RCC 7860 (cell line): ENCODE results near the gene PAFAH2.
A peak's percentile ranks its signal among the peaks of the same experiment; 100 is the strongest.

Source experiments
- DNase-seq: peaks from one replicate; pipeline ENCODE4 v3.0.0-alpha.2; 2015; ENCODE audit warnings: low spot score
- FAIRE-seq: peaks from 2 replicates; lab custom pipeline; 2012; peaks lifted over from hg19 to GRCh38; lab: Jason Lieb, UNC

PAFAH2 gene

DNA sequence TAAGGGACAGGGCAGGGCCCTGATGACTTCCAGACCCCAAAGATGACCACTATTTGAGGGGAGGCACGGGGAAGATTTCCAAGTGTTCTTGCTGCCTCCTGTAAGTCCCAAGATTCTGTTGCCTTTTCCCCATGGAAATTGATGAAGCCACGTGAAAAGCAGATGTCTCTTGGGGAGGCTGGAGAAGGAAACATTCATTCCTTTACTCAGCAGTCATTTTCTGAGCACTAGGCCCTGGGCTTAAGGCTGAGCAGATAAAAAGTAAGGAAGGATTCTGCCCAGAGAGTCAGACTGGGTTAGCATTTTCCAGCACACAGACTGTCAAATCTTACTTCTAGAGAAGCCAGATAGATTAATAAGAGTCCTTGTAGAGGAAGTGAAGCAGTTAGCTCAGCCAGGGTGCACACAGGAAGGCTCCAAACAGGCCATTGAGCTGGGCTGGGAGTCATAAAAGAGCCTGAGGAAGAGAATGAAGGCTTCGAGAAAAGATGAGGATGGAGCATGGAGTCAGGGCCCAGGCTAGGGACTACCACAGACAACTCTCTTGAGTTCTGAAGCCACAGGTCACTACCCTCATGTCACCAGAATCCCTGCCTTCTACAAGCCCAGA is 33.9 kb upstream of the PAFAH2 start:
- FAIRE-seq: no peak

DNA sequence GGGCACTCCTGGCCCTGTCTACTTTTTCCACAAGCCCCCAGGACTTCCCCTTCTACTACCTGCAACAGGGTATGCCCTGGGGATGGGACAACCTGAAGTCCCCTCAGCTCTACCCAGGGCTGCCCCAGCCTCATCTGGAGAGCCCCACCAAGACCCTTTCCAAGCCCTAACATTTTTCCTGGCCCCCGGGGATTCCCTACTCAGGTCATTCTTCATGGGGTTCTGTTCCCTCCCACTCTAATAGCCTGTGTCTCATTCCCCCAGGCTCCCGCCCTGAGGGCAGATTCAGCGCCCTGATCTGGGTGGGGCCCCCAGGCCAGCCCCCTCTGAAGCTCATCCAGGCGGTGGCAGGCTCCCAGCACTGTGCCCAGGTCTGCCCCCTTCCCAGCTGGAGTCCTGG is 33.3 kb upstream of the PAFAH2 start:
- DNase-seq: no peak
- no peak for FAIRE-seq

More for the DNA sequence above, 33.9 kb upstream of the PAFAH2 start:
- no peak for DNase-seq

DNA sequence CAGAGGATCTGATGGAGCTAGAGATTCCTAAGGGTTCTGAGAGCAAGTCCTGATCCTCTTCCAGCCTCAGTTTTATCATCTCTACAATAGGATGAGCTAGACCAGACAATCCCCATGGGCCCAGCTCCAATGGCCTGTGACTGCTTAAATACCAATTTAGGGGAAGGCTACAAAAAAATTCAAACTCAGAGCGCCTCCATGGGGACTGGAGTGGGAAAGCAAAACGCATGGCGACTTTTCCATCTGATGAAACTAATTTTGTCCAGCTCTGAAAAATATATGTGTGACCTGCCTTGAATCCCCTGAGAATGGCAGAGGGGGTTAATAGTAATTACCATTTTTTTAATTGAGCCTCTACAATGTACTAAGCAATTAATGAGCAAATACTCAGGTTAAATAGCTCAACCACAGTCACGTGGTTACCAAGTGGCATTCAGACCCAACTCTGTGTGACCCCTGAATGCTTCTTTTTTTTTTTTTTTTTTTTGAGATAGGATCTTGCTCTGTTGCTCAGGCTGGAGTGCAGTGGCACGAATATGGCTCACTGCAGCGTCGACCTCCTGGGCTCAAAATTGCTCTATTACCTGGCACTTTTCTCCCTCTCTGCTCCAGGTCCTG is 32.1 kb upstream of the PAFAH2 start:
- DNase-seq (no peak), FAIRE-seq (no peak)

DNA sequence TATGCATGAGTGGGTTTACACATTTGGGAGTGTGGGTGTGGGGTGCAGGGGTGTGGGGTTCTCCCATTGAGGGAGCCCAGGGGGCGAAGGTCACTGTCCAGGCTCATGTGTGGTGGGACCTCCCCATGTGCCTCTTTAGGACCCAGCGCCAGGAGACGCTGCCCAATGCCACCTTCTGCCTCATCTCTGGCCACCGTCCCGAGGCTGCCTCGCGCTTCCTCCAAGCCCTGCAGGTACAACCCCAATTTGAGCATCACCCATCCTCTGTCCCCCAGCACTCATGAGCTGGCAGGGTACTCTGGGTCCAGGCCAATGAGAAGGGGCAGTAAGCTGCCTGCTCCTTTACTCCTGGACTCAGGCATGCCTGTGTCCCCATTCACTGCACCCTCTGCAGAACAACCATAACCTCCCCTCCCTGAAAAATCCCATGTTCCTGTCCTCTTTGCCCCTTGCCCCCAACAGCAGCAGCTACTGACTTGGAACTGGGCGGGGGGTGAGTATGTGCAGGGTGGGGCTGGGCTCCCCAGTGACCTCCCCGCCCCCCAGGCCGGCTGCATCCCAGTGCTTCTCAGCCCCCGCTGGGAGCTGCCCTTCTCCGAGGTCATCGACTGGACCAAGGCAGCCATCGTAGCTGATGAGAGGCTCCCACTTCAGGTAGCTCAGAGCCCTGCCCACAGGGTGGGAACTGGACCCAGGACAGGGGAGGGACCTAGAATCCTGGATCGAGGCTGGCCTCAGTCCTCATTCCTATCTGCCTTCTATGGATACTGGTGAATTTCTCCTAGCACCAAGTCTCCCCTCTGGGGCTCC is 31.4 kb upstream of the PAFAH2 start:
- no peak for DNase-seq
- FAIRE-seq: no peak

DNA sequence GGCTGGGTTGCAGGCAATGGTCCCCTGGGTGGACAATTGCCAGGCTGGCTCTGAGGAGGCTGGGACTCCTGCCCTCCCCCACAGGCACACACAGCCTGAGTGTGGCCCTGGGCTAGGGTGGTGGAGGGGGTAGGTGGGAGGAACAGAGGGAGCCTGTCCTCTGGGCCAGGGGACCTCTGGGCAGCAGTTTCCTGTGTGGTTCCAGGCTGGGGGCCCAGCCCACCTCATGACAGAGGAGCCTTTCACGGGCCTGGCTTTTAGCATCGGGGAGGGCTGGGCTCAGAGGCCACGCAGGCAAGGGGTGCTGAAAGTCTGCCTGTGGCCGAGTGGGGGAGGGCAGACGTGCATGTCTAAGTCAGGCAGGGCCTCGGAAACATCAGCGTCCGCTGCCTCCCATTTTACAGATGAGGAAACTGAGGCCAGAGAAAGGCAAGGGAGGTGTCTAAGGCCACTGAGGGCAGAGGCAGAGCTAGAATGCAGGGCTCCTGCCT is 30.7 kb upstream of the PAFAH2 start:
- DNase-seq: no peak
- FAIRE-seq: no peak

DNA sequence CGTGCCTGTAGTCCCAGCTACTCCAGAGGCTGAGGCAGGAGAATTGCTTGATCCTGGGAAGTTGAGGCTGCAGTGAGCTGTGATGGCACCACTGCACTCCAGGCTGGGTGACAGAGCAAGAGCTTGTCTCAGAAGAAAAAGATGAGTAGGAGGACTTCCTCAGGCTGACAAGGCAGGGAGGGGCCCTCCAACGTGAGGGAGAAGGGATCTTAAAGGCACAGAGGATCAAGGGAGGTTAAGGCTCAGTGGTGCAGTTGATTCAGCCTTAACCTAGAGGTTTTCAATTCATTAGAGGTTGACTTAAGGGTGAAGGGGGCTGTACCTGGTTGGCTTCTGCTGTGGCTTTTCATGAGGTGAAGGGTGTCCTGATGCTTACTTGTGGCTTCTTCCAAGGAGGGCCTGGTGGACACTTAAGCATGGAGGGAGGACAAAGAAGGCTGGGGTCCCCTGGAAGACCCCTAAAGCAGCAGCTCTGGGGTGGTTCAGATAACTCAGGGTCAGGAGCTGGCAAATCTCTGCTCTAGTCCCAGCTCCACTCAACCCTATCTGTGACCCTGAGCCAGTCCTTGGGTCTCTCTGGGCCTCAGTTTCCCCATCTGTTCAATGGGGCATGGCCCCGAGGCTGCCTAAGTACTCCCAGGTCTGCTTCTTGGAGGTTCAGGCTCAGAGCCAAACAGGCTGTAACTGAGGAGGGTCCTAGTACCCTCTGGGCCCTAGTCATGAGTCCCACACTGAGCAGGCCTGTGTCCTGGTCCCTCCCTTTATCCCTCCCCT is 30.0 kb upstream of the PAFAH2 start:
- FAIRE-seq (no peak), DNase-seq (peak; percentile 9)

DNA sequence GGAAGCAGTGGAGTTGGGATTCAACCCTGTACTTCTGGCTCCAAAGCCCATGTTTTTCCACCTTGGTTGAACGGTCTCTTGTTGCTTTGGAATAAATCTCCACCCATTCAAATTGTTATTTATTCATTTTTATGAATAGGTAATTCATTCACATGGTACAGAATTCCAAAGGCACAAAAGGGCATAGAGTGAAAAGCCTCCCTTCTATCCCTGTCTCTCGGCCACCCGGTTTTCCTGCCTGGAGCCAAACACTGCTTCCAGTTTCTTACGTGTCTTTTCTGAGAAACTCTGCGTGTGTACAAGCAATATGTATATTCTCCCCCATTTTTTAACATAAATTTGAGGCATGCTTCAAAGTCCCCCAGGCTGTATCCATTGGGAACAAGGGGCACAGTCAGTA is 27.7 kb upstream of the PAFAH2 start:
- no peak for FAIRE-seq
- DNase-seq: no peak

DNA sequence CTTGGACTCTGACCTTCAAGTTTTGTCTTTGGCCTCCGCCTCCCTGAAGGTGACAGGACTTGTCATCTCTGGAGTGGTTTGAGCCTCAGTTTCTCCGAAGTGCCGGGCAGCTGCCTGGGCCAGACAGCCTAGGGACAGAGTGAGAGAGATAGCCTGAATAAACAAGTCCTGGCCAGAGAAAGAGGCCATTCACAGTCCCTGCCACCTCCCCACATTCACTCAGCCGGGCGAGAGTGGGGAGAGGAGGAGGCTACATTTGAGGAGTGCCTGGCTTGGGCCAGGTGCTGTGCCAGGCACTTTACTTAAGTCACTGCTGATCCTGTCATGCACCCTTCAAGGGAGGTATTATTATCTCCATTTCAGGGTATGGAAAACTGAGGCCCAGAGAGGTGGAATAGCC is 27.2 kb upstream of the PAFAH2 start:
- FAIRE-seq: no peak
- no peak for DNase-seq

DNA sequence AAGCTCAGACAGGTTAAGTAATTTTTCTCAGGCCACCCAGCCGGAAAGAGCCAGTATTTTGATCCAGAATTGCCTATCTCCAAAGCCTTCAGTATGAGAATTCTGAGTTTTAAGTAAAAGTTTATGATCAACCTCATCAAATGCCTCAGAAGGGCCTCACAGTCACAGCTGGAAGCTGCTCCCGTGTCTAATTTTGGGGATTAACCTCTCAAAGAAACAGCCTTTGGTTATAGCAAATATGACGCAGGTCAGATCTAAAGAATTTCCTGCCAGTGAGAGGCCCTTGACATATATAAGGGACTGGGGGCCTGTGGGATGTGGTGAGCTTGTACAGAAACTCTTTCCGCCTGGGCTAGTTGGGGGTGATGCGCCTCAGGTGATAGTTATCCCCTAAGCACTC is 26.0 kb upstream of the PAFAH2 start:
- DNase-seq (no peak), FAIRE-seq (no peak)

DNA sequence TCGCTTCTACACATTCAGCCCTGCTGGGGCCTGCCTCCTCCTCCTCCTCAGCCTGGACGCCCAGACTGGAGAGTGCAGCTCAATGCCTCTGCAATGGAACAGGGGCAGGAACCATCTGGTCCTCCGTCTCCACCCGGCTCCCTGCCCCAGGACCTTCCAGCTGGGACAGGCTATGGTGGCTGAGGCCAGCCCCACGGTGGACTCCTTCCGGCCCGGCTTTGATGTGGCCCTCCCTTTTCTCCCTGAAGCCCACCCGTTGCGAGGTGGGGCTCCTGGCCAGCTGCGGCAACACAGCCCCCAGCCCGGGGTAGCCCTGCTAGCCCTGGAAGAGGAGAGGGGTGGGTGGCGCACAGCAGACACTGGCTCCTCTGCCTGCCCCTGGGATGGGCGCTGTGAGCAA is 25.1 kb upstream of the PAFAH2 start:
- no peak for FAIRE-seq
- DNase-seq: no peak

DNA sequence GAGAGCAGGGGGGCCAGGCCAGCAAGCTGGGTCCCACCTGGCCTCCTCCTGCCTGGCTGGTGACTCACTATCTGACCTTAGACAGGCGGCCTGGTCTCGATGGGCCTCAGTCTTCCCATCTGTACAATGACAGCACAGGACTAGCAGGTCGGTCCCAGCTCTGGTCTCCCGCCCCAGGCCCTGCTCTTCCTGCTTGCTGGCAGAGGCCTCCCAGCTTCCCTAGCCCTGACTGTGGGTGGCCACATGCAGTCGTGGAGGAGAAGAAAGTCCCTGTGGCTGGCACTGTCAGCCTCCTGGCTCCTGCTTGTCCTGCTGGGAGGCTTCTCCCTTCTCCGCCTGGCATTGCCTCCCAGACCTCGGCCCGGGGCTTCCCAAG is 24.5 kb upstream of the PAFAH2 start:
- DNase-seq: no peak
- no peak for FAIRE-seq

DNA sequence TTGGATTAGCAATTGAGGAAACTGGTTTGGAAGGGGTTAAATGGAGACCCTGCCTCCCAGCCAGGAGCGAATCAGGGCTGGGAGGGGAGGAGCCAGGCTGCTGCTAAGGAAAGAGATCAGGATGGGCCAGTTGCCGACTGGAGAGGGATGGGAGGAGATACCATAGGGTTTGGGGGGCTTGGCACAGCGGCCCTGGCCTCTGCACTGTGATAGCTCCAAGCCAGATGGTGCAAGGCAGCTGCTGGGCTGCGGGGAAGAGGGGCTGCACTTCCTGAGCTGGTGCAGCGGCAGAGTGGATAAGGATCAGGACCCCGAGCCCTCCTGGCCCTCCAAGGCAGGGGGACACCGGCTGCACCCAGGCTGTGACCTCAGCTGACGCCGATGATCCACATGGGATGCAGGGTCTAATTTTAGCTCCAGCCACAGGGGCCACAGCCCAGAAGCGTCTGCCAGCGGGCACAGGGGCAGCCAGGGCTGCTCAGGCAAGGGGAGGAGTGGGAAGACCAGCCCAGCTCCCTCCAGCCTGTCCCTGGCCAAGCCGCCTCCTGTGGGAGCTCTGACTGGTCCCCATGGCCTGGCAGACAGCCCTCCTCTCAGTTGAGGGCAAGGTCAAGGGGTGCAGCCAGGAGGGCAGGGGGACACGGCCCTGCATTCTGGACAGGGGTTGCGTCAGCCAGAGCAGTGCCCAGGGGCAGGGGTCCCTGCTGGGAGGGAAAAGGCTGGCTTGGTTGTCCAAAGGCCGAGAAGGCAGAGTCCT is 24.0 kb upstream of the PAFAH2 start, which contains the start of gene EXTL1:
Gene EXTL1, plus strand, starts transcription at position 129 of the 757 bp plus-strand sequence. CDS start 872 bp downstream, outside the sequence.
- DNase-seq: no peak

DNA sequence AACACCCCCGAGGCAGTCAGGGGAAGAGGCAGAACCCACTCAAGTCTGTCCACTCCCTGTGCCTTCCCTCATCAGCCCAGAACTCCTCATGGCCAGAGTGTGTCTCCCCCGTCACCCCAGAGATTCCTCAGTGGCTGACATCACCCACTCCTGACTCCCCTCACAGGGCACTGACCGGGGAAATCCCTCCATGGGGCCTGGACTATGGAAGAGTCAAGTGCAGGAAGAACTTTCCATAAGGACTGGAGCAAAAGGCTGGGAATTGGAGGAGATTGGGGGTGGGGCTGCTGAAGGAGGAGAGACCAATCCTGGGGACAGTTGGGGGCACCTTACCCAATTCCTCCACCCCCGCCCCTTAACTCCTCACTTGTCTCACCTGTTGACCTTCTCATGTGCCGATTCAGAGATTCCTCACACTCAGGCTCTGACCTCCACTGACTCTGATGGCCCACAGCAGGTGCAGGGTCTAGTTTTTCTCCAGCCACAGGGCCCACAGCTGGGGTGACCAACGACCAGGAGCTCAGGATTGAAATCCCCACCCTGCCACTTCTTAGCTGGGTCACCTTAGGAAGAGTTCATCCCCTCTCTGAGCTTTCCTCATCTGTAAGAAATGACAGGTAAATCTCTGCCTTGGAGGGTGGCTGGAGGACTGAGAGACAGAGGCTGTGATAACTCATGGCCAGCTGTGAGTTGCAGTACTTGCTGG is 23.2 kb upstream of the PAFAH2 start:
- FAIRE-seq (no peak), DNase-seq (no peak)

More for the DNA sequence above, 24.0 kb upstream of the PAFAH2 start, which contains the start of gene EXTL1:
- no peak for FAIRE-seq

DNA sequence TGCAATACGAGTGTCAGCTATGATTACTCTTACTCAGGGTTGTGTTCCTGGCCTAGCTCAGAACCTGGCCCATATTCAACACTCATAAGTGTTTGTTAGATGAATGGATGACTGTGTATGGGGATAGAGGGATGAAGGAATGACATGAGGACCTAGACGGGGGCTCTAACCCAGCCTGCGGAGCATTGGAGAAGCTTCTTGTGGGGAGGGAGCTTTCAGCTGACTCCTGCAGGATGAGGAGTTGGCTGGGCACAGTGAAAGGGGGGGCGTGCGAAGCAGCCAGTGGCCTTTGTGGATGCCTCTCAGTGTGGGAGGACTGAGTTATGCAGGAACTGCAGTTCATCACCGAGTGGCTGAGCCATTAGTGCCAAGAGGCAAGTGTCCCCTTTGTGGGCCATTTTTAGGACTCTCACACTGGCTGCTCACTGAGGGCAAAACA is 22.5 kb upstream of the PAFAH2 start:
- no peak for FAIRE-seq

DNA sequence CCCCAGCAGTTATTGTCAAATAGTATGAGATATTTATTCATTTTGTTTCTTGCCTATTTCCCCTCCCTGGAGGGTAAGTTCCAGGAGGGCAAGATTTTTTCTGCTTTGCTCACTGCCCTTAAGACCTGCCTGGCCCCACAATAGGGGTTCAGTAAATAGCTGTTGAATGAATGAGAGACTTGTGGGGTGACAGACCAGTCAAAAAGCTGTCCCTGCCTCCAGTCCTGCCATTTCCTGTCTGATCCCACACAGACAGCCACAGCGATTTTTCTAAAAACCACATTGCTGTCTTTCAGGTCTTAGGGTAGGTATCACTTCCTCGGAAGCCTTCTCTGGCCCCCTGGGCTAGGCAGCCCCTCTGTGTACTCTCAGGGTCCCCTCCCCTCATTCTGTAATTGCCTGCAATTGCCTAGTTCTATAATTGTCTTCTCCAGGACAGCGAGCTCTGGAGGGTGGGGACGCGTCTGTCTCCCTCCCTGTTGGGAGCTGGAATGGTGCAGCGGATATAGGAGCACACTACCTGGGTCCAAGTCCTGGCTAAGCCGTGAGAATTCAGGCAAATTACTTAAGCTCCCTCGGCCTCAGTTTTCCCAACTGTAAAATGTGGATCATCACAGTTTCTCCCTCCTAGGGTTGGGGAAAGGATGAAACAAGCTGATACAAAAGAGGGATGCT is 21.9 kb upstream of the PAFAH2 start:
- DNase-seq (no peak), FAIRE-seq (no peak)

More for the DNA sequence above, 22.5 kb upstream of the PAFAH2 start:
- no peak for DNase-seq

DNA sequence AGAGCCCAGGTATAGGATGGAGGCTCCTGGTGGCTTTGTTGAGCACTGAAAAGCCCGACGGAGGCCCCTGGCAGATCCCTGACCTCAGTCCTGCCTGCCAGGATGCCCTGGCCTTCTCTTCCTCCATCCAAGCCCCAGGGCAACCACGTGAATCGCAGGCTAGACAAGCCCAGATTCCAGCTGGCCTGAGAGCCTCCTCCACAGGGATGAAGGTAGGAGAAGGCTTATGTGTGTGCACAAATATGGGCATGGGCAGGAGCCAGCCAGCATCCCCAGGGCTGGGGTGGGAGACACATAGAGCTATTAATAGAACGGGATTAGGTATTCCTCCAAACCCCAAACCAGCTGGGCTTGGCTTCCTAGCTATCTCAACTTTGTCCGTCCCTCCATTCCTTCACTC is 19.7 kb upstream of the PAFAH2 start:
- FAIRE-seq: no peak

DNA sequence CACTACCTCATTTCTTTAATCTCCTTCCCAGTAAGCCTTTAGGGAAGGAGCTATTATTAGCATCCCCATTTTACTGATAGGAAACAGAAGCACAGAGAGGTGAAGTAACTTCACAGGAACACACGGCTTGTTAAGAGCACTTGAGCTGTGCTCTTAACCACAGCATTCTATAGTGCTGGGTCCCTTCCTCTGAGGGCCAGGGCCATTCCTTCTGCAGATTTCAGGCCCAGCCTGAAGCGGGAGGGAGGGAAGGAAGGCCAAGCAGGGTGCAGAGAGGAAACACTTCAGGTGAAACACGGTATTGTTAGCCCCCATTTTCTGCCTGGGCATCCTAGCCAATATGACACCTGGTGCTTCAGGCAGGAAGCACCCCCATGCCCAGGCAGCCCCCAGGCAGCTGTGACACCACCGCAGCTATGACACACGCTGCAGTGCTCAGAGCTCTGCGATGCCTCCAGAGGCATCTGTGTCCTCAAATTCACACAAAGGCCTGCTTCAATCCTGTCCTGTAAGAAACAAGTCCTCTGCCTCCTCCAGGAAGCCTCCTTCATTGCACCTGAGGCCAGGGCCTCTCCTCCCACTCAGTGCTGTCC is 19.2 kb upstream of the PAFAH2 start:
- DNase-seq (no peak), FAIRE-seq (no peak)

More for the DNA sequence above, 19.7 kb upstream of the PAFAH2 start:
- DNase-seq: no peak

DNA sequence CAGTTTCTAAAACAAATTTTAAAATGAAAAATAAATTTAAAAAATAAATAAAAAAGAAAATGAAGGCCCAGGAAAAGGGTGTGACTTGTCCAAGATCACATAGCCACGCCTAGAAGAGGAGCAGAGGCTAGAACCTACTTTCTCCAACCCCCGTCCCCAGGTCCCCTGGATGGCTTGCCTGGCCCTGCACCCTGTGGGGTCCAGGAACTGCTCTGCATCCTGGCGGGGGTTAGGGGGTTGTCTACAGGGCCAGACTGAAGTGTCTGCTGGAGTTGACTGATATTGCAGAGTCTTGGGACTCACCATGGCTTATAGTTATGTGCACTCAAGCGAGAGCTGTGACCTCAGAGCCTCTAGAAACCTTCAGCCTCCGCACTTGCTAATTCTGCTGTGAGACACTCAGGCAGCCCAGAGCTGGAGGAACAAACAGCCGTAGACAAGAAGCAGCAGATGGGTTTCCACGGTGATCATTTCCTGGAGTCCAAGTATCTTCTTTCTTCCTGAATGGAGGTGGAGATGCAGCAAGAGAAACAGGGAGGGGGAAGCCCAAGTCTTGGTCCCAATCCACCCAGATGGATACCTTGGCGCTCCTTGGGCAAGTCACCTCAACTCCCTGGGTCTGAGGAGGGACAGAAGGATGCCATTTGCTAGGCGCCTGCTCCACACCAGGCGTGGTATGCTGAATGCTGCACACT is 18.5 kb upstream of the PAFAH2 start:
- DNase-seq: peak; percentile 17
- FAIRE-seq: no peak
